ENCODE data around the gene THSD4. TPM values are rescaled to one million over a fixed set of nuclear protein-coding genes. Genes with fewer than 3 reads are reported as not detected.

Gene THSD4
- total and polyA plus RNA-seq, 2 of the 8 experiments (the other 6 are each of a cell fraction or from before 2014, with no cell fraction given): 2.5 to 6.2 TPM

DNA sequence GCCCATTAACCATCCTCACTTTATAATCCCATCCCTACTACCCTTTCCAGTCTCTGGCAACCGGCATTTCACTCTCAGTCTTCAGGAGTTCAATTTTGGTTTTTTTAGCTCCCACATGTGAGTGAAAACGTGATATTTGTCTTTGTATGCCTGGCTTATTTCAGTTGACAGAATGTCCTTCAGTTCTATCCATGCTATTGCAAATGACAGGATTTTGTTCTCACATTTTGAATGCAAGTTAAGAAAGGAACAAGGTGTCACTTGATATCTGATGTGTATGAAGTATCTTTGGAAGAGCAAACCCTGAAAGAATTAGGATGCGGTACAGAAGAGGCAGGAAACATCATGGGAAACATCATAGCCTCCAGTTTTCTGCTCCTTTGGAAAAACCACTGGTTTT lies 298.1 kb downstream of the THSD4 start:
- H3K4me3 ChIP-seq (ENCODE audit: extremely low read depth in 1 of 4, insufficient read depth in 2 of 4, low read depth in 3 of 4, low read length in 4 of 4): no peak overlapping the region
- 87% methylated on average over 3 of the region's 3 CpGs; no CpG with 5 or more reads in 1 of the 2 experiments for WGBS, 2 experiments (ENCODE audit: extremely low coverage in 1 of 2, insufficient coverage in 1 of 2, insufficient read length in 1 of 2, insufficient replicate concordance in 2 of 2, low coverage in 1 of 2, low lambda C conversion rate in 2 of 2, missing lambda C conversion rate in 1 of 2)
- H3K4ac ChIP-seq (replicated peaks; ENCODE audit: insufficient read length, low read depth, low read length): no peak overlapping the region
- no peaks in the 10 kb centered on the region for H3K79me1 ChIP-seq (ENCODE audit: low read depth, low read length)
- no peaks in the 10 kb centered on the region for H3K4me1 ChIP-seq (replicated peaks in 1 of 4; ENCODE audit: control insufficient read depth in 3 of 4, insufficient read depth in 4 of 4, low read length in 3 of 4)
- no peaks in the 10 kb centered on the region for H4K20me1 ChIP-seq (replicated peaks in 1 of 2; ENCODE audit: control insufficient read depth in 1 of 2, insufficient read depth in 2 of 2, low read length in 2 of 2)
- H3K27me3 ChIP-seq (replicated peaks in 1 of 4; ENCODE audit: control insufficient read depth in 3 of 4, extremely low read depth in 1 of 4, insufficient read depth in 3 of 4, low read length in 3 of 4): no peaks in the 10 kb centered on the region
- H3K36me3 ChIP-seq (ENCODE audit: control insufficient read depth in 2 of 4, insufficient read depth in 4 of 4, low read length in 3 of 4): no peaks in the 10 kb centered on the region
- FAIRE-seq (no peak), DNase-seq (ENCODE audit: low read depth in 1 of 2, low spot score in 2 of 2) (no peak)
- CTCF ChIA-PET (ENCODE audit: partially characterized antibody): interaction anchor here (0.8 to 1.5 kb wide), 4 partner anchors 21 to 388 kb away, joined by 3 read pairs; no protein-coding TSS in a partner anchor
- H3K23ac ChIP-seq (ENCODE audit: insufficient read length): no peak overlapping the region
- H3K9me3 ChIP-seq (ENCODE audit: insufficient read depth in 2 of 2, low read depth in 1 of 2, low read length in 1 of 2): no peaks in the 10 kb centered on the region
- H2AK5ac ChIP-seq (ENCODE audit: low read depth, low read length): no peak overlapping the region
- no peak overlapping the region for H2BK20ac ChIP-seq (ENCODE audit: low read length)
- H3K27ac ChIP-seq (ENCODE audit: low read depth, low read length): no peak overlapping the region
- H4K8ac ChIP-seq (ENCODE audit: extremely low read depth, insufficient read depth, low read length): no peak overlapping the region
- no peaks in the 10 kb centered on the region for H3K23me2 ChIP-seq (ENCODE audit: low read depth, low read length)
- H2BK5ac ChIP-seq (ENCODE audit: low read depth, low read length): no peak overlapping the region
- no peaks in the 10 kb centered on the region for H3K79me2 ChIP-seq (ENCODE audit: control insufficient read depth in 1 of 2, insufficient read depth in 2 of 2, low read length in 2 of 2)
- TF ChIP-seq HDAC6 (IDR thresholded peaks at IDR 0.05; ENCODE audit: low read depth, low read length) (no peak), EP300 (IDR thresholded peaks at IDR 0.05; ENCODE audit: borderline replicate concordance in 1 of 2, low read depth in 2 of 2, low read length in 2 of 2) (no peak), SAP30 (IDR thresholded peaks at IDR 0.05; ENCODE audit: insufficient read depth, insufficient replicate concordance, low read length) (no peak)
- TF ChIP-seq, protein P1, sequence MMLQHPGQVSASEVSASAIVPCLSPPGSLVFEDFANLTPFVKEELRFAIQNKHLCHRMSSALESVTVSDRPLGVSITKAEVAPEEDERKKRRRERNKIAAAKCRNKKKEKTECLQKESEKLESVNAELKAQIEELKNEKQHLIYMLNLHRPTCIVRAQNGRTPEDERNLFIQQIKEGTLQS (IDR thresholded peaks at IDR 0.05; ENCODE audit: insufficient read depth, low read depth, low read length): no peak
- no peak overlapping the region for H4K91ac ChIP-seq (replicated peaks; ENCODE audit: insufficient read length, low read length)
- no peak overlapping the region for H2AFZ ChIP-seq (ENCODE audit: low read length)
- POLR2A ChIA-PET (ENCODE audit: partially characterized antibody): no interaction called here
- no peak overlapping the region for H3K4me2 ChIP-seq (ENCODE audit: insufficient read depth in 1 of 2, low read depth in 2 of 2, low read length in 2 of 2)
- H2BK15ac ChIP-seq (ENCODE audit: low read length): no peak overlapping the region
- H3K18ac ChIP-seq (ENCODE audit: extremely low read depth, low read length): no peak overlapping the region
- no peak overlapping the region for H3K9ac ChIP-seq (replicated peaks in 1 of 4; ENCODE audit: extremely low read depth in 1 of 4, low read depth in 3 of 4, low read length in 3 of 4)
- H2BK12ac ChIP-seq (ENCODE audit: low read depth, low read length): no peak overlapping the region
- H2BK120ac ChIP-seq (replicated peaks; ENCODE audit: low read depth, low read length): no peak overlapping the region
- no peak overlapping the region for H3K14ac ChIP-seq (ENCODE audit: insufficient read length)
- H4K5ac ChIP-seq (ENCODE audit: insufficient read length, low read depth, low read length): no peak overlapping the region
- no peak overlapping the region for H3K56ac ChIP-seq (replicated peaks; ENCODE audit: insufficient read length, low read depth, low read length)

Data from H1 (cell line).